ENCODE results near the gene NF1.

GRCh38 chr17:31111183-31111582 is 16.4 kb downstream of the NF1 start:
- TF ChIP-seq, protein P1, sequence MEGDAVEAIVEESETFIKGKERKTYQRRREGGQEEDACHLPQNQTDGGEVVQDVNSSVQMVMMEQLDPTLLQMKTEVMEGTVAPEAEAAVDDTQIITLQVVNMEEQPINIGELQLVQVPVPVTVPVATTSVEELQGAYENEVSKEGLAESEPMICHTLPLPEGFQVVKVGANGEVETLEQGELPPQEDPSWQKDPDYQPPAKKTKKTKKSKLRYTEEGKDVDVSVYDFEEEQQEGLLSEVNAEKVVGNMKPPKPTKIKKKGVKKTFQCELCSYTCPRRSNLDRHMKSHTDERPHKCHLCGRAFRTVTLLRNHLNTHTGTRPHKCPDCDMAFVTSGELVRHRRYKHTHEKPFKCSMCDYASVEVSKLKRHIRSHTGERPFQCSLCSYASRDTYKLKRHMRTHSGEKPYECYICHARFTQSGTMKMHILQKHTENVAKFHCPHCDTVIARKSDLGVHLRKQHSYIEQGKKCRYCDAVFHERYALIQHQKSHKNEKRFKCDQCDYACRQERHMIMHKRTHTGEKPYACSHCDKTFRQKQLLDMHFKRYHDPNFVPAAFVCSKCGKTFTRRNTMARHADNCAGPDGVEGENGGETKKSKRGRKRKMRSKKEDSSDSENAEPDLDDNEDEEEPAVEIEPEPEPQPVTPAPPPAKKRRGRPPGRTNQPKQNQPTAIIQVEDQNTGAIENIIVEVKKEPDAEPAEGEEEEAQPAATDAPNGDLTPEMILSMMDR (tag by site-specific recombination; IDR thresholded peaks at IDR 0.05): no peak
- TF ChIP-seq ZNF24 (tag by site-specific recombination; IDR thresholded peaks at IDR 0.05) (no peak), ZNF610 (tag by site-specific recombination; IDR thresholded peaks at IDR 0.05; ENCODE audit: borderline replicate concordance) (no peak), ZNF121 (tag by site-specific recombination; IDR thresholded peaks at IDR 0.05) (no peak), ATF2 (tag by site-specific recombination; IDR thresholded peaks at IDR 0.05; ENCODE audit: low read depth) (no peak)
- TF ChIP-seq, protein P2, sequence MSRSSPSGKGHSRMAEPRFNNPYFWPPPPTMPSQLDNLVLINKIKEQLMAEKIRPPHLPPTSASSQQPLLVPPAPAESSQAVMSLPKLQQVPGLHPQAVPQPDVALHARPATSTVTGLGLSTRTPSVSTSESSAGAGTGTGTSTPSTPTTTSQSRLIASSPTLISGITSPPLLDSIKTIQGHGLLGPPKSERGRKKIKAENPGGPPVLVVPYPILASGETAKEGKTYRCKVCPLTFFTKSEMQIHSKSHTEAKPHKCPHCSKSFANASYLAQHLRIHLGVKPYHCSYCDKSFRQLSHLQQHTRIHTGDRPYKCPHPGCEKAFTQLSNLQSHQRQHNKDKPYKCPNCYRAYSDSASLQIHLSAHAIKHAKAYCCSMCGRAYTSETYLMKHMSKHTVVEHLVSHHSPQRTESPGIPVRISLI (tag by site-specific recombination; IDR thresholded peaks at IDR 0.05): no peak

Measured in HEK293 (cell line).